ENCODE data around the gene SMYD3.
"Not testable (repeated sequence)": the region's sequence is repeated elsewhere in the genome, so short reads cannot be mapped to it uniquely, and the experiment has no call there.

The SMYD3 gene

GRCh38 chr1:246092136-246092535 lies 414.9 kb downstream of the SMYD3 start:
- no peak for FAIRE-seq

- FAIRE-seq: no peak
Measured at GRCh38 chr1:246091477-246091876, 415.6 kb downstream of the SMYD3 start.

GRCh38 chr1:246086191-246086590 lies 420.9 kb downstream of the SMYD3 start:
- no peak for FAIRE-seq

GRCh38 chr1:246083416-246083815 lies 423.7 kb downstream of the SMYD3 start:
- FAIRE-seq: no peak

GRCh38 chr1:246081856-246082668 lies 425.0 kb downstream of the SMYD3 start:
- no peak for FAIRE-seq

GRCh38 chr1:246081138-246081702 lies 425.9 kb downstream of the SMYD3 start:
- no peak for FAIRE-seq

- no peak for FAIRE-seq
Measured at GRCh38 chr1:246080031-246080430, 427.0 kb downstream of the SMYD3 start.

GRCh38 chr1:246078888-246079252 lies 428.2 kb downstream of the SMYD3 start:
- FAIRE-seq: no peak

GRCh38 chr1:246078126-246078887 lies 428.8 kb downstream of the SMYD3 start:
- no peak for FAIRE-seq

- FAIRE-seq: no peak
Measured at GRCh38 chr1:246077476-246077875, 429.6 kb downstream of the SMYD3 start.

GRCh38 chr1:246074421-246074820 lies 432.7 kb downstream of the SMYD3 start:
- FAIRE-seq: no peak

GRCh38 chr1:246072456-246072955 lies 434.6 kb downstream of the SMYD3 start:
- FAIRE-seq: no peak

GRCh38 chr1:246071981-246072380 lies 435.1 kb downstream of the SMYD3 start:
- not testable (repeated sequence) for FAIRE-seq

- FAIRE-seq: not testable (repeated sequence)
Measured at GRCh38 chr1:246071561-246071960, 435.5 kb downstream of the SMYD3 start.

GRCh38 chr1:246069581-246069980 lies 437.5 kb downstream of the SMYD3 start:
- no peak for FAIRE-seq

GRCh38 chr1:246068619-246069509 lies 438.2 kb downstream of the SMYD3 start:
- no peak for FAIRE-seq

- no peak for FAIRE-seq
Measured at GRCh38 chr1:246068217-246068512, 438.9 kb downstream of the SMYD3 start.

- FAIRE-seq: no peak
Measured at GRCh38 chr1:246067432-246068216, 439.5 kb downstream of the SMYD3 start.

- FAIRE-seq: no peak
Measured at GRCh38 chr1:246066573-246066972, 440.5 kb downstream of the SMYD3 start.

- FAIRE-seq: no peak
Measured at GRCh38 chr1:246065592-246065991, 441.5 kb downstream of the SMYD3 start.

- FAIRE-seq: no peak
Measured at GRCh38 chr1:246064891-246065290, 442.2 kb downstream of the SMYD3 start.

- FAIRE-seq: no peak
Measured at GRCh38 chr1:246063013-246063616, 444.0 kb downstream of the SMYD3 start.
